Small intestine (tissue), 7 donors: ENCODE results near the gene MAGEA8. TPM values are rescaled to one million over a fixed set of nuclear protein-coding genes. Genes with fewer than 3 reads are reported as not detected.
"Not testable (repeated sequence)": the region's sequence is repeated elsewhere in the genome, so short reads cannot be mapped to it uniquely, and the experiment has no call there.

Source experiments
- DNase-seq, 2 donors: peaks; one replicate each; pipeline versions ENCODE4 v3.0.0 to v3.0.0-alpha.2; 2013
- FAIRE-seq: peaks from 2 replicates; lab custom pipeline; 2012; peaks lifted over from hg19 to GRCh38; lab: Jason Lieb, UNC
- H3K27ac ChIP-seq, 3 donors: one replicate each; pipeline ENCODE4 v1.5.1; 2013; ENCODE audit warnings: low read length in 2 of 3, mild to moderate bottlenecking in 2 of 3, control low read depth in 1 of 3, inconsistent platforms in 1 of 3, low read depth in 1 of 3, moderate library complexity in 1 of 3
- H3K27me3 ChIP-seq, 3 donors: one replicate each; pipeline ENCODE4 v1.6.1; 2013; ENCODE audit warnings: low read length in 3 of 3, inconsistent platforms in 1 of 3; ENCODE audit not compliant: control insufficient read depth in 3 of 3, insufficient read depth in 3 of 3
- H3K36me3 ChIP-seq, 3 donors: one replicate each; pipeline ENCODE4 v1.6.1; 2013; ENCODE audit warnings: low read length in 3 of 3, inconsistent platforms in 1 of 3, low read depth in 1 of 3, mild to moderate bottlenecking in 1 of 3, moderate library complexity in 1 of 3; ENCODE audit not compliant: control insufficient read depth in 3 of 3, insufficient read depth in 2 of 3
- H3K4me1 ChIP-seq, 3 donors: one replicate each; pipeline ENCODE4 v1.6.1; 2013; ENCODE audit warnings: low read length in 2 of 3, inconsistent platforms in 1 of 3, low read depth in 1 of 3, mild to moderate bottlenecking in 1 of 3, moderate library complexity in 1 of 3; ENCODE audit not compliant: control insufficient read depth in 3 of 3, insufficient read depth in 2 of 3
- H3K4me3 ChIP-seq, 3 donors: one replicate each; pipeline ENCODE4 v1.5.1; 2013; ENCODE audit warnings: low read length in 3 of 3, control low read depth in 1 of 3, inconsistent platforms in 1 of 3, low read depth in 1 of 3, mild to moderate bottlenecking in 1 of 3, moderate library complexity in 1 of 3
- H3K9me3 ChIP-seq, 2 donors: one replicate each; pipeline ENCODE4 v1.6.1; 2013; ENCODE audit warnings: low read depth in 1 of 2, low read length in 1 of 2; ENCODE audit not compliant: control insufficient read depth in 2 of 2, insufficient read depth in 1 of 2
- WGBS, 3 donors: extraction: QIAGEN DNeasy Blood & Tissue Kit; methylation state at CpG; one replicate each; pipeline ENCODE4 v1.1.7; 2013; 5-methylcytosine and 5-hydroxymethylcytosine counted together
- polyA plus RNA-seq, 4 donors: library from polyadenylated mRNA; stranded (reverse) in 3 of 4; unstranded in 1 of 4; fragments of 200-250 nt in 3 of 4; fragments of 120-200 nt in 1 of 4; gene quantifications; one replicate each; pipeline versions ENCODE4 v1.2.1 to v1.2.3, GENCODE V29; 2013
- donor health status: healthy with polysubstance abuse.
- donor health status: control.
- donor health status: control.
- donor health status: Bipolar disorder and iron deficiency.
- donor health status: healthy.

Gene MAGEA8
- polyA plus RNA-seq, 4 donors, result 0.10 TPM; not detected in 3

GRCh38 chrX:149871940-149872339 is 9.0 kb upstream of the MAGEA8 start:
- Histone ChIP-seq H3K27me3 (no peaks in the 10 kb centered on the region), H3K9me3 (no peaks in the 10 kb centered on the region), H3K4me1 (no peaks in the 10 kb centered on the region), H3K36me3 (no peaks in the 10 kb centered on the region), H3K27ac (no peak overlapping the region), H3K4me3 (no peak overlapping the region)
- WGBS, 3 donors, result 27 to 41% (median 39%) methylated on average over 3 of the region's 3 CpGs
- peak; percentile 21 to 26 for DNase-seq
- no peak for FAIRE-seq

GRCh38 chrX:149877157-149877556 is 3.8 kb upstream of the MAGEA8 start:
- H3K36me3 ChIP-seq, result no peaks in the 10 kb centered on the region
- no peak for FAIRE-seq
- H3K4me3 ChIP-seq, result no peak overlapping the region
- no peaks in the 10 kb centered on the region for H3K4me1 ChIP-seq
- no peak for DNase-seq
- WGBS, 3 donors, result 69 to 81% (median 71%) methylated on average over 1 of the region's 1 CpG
- H3K27me3 ChIP-seq, result no peaks in the 10 kb centered on the region
- no peak overlapping the region for H3K27ac ChIP-seq
- H3K9me3 ChIP-seq, result no peaks in the 10 kb centered on the region

- no peak overlapping the region for H3K27ac ChIP-seq
- no peaks in the 10 kb centered on the region for H3K9me3 ChIP-seq
- no peaks in the 10 kb centered on the region for H3K4me1 ChIP-seq
- no peak for FAIRE-seq
- no peak for DNase-seq
- no peak overlapping the region for H3K4me3 ChIP-seq
- no peaks in the 10 kb centered on the region for H3K36me3 ChIP-seq
- no peaks in the 10 kb centered on the region for H3K27me3 ChIP-seq
- WGBS, 3 donors, result 68 to 78% (median 76%) methylated on average over 4 of the region's 4 CpGs
Observed at GRCh38 chrX:149877636-149878035, 3.3 kb upstream of the MAGEA8 start.

- H3K27ac ChIP-seq, FAIRE-seq, H3K9me3 ChIP-seq, H3K4me1 ChIP-seq, H3K4me3 ChIP-seq, H3K27me3 ChIP-seq, DNase-seq, H3K36me3 ChIP-seq: not testable (repeated sequence)
- WGBS, 3 donors, result 87 to 95% (median 92%) methylated on average over 1 to 2 of the region's 2 CpGs
Observed at GRCh38 chrX:149890828-149891227, 9.8 kb downstream of the MAGEA8 start.

- Histone ChIP-seq H3K27ac (no peak overlapping the region), H3K36me3 (no peaks in the 10 kb centered on the region), H3K27me3 (no peaks in the 10 kb centered on the region), H3K9me3 (no peaks in the 10 kb centered on the region), H3K4me1 (no peaks in the 10 kb centered on the region), H3K4me3 (no peak overlapping the region)
- DNase-seq (no peak), FAIRE-seq (no peak)
- WGBS, 3 donors, result 73 to 85% (median 77%) methylated on average over 1 of the region's 1 CpG
Observed at GRCh38 chrX:149898554-149898953, 17.6 kb downstream of the MAGEA8 start.

- H3K27ac ChIP-seq, result no peak overlapping the region
- no peaks in the 10 kb centered on the region for H3K36me3 ChIP-seq
- H3K27me3 ChIP-seq, result no peaks in the 10 kb centered on the region
- 13 to 28% (median 14%) methylated on average over 6 of the region's 6 CpGs for WGBS, 3 donors
- peak; percentile 18 to 27 for DNase-seq
- H3K4me3 ChIP-seq, result peak overlapping the region in 1 of 3 donors; percentile 18
- H3K9me3 ChIP-seq, result no peaks in the 10 kb centered on the region
- H3K4me1 ChIP-seq, result peaks cover 0 to 3% (median 0%) of the 10 kb centered on the region in 3 donors
- no peak for FAIRE-seq
Observed at GRCh38 chrX:149903889-149904748, 23.1 kb downstream of the MAGEA8 start.

- Histone ChIP-seq H3K36me3 (no peaks in the 10 kb centered on the region), H3K4me3 (no peak overlapping the region), H3K27me3 (no peaks in the 10 kb centered on the region), H3K27ac (no peak overlapping the region), H3K4me1 (peaks cover 0 to 3% (median 0%) of the 10 kb centered on the region in 3 donors), H3K9me3 (no peaks in the 10 kb centered on the region)
- no peak for FAIRE-seq
- no peak for DNase-seq
- WGBS, 3 donors, result 89 to 94% (median 92%) methylated on average over 3 of the region's 3 CpGs
Observed at GRCh38 chrX:149908308-149908707, 27.3 kb downstream of the MAGEA8 start.

- DNase-seq, result no peak
- Histone ChIP-seq H3K27me3 (no peaks in the 10 kb centered on the region), H3K4me1 (peaks cover 0 to 3% (median 0%) of the 10 kb centered on the region in 3 donors), H3K36me3 (no peaks in the 10 kb centered on the region), H3K9me3 (no peaks in the 10 kb centered on the region), H3K4me3 (no peak overlapping the region), H3K27ac (no peak overlapping the region)
- FAIRE-seq, result no peak
Observed at GRCh38 chrX:149908727-149909126, 27.7 kb downstream of the MAGEA8 start.
